ENCODE results near the gene ACOD1.
"Not testable (repeated sequence)": the region's sequence is repeated elsewhere in the genome, so short reads cannot be mapped to it uniquely, and the experiment has no call there.

ACOD1 gene

GRCh38 chr13:76948149-76948548 is at the start of gene ACOD1:
ACOD1 (plus strand) TSS chr13:76948511; CDS start chr13:76948559, 48 bp downstream.
- no peak for DNase-seq (ENCODE audit: low spot score)

- DNase-seq (ENCODE audit: low spot score), result not testable (repeated sequence)
Measured at GRCh38 chr13:76899066-76899465, 49.2 kb upstream of the ACOD1 start.

- DNase-seq (ENCODE audit: low spot score), result peak; percentile 82
Measured at GRCh38 chr13:76903544-76904162, 44.7 kb upstream of the ACOD1 start.

GRCh38 chr13:76904507-76904906 is 43.8 kb upstream of the ACOD1 start:
- no peak for DNase-seq (ENCODE audit: low spot score)

GRCh38 chr13:76912476-76912875 is 35.8 kb upstream of the ACOD1 start:
- no peak for DNase-seq (ENCODE audit: low spot score)

- DNase-seq (ENCODE audit: low spot score), result no peak
Measured at GRCh38 chr13:76913898-76914297, 34.4 kb upstream of the ACOD1 start.

- DNase-seq (ENCODE audit: low spot score), result no peak
Measured at GRCh38 chr13:76917095-76917494, 31.2 kb upstream of the ACOD1 start.

- not testable (repeated sequence) for DNase-seq (ENCODE audit: low spot score)
Measured at GRCh38 chr13:76917755-76918481, 30.4 kb upstream of the ACOD1 start.

GRCh38 chr13:76921516-76921915 is 26.8 kb upstream of the ACOD1 start:
- no peak for DNase-seq (ENCODE audit: low spot score)

- DNase-seq (ENCODE audit: low spot score), result no peak
Measured at GRCh38 chr13:76925115-76925514, 23.2 kb upstream of the ACOD1 start.

- DNase-seq (ENCODE audit: low spot score), result no peak
Measured at GRCh38 chr13:76927955-76928354, 20.4 kb upstream of the ACOD1 start.

- no peak for DNase-seq (ENCODE audit: low spot score)
Measured at GRCh38 chr13:76928456-76928855, 19.9 kb upstream of the ACOD1 start.

GRCh38 chr13:76929320-76929719 is 19.0 kb upstream of the ACOD1 start:
- DNase-seq (ENCODE audit: low spot score), result no peak

GRCh38 chr13:76929851-76930374 is 18.4 kb upstream of the ACOD1 start:
- no peak for DNase-seq (ENCODE audit: low spot score)

GRCh38 chr13:76932076-76932475 is 16.2 kb upstream of the ACOD1 start:
- DNase-seq (ENCODE audit: low spot score), result no peak

- DNase-seq (ENCODE audit: low spot score), result peak; percentile 32
Measured at GRCh38 chr13:76934671-76935070, 13.6 kb upstream of the ACOD1 start.

- DNase-seq (ENCODE audit: low spot score), result no peak
Measured at GRCh38 chr13:76936763-76937162, 11.5 kb upstream of the ACOD1 start.

- no peak for DNase-seq (ENCODE audit: low spot score)
Measured at GRCh38 chr13:76937281-76937820, 11.0 kb upstream of the ACOD1 start.

GRCh38 chr13:76939215-76939614 is 9.1 kb upstream of the ACOD1 start:
- DNase-seq (ENCODE audit: low spot score), result no peak

GRCh38 chr13:76942363-76942762 is 5.9 kb upstream of the ACOD1 start:
- no peak for DNase-seq (ENCODE audit: low spot score)

GRCh38 chr13:76943646-76944045 is 4.7 kb upstream of the ACOD1 start:
- DNase-seq (ENCODE audit: low spot score), result no peak

GRCh38 chr13:76944456-76944855 is 3.9 kb upstream of the ACOD1 start:
- DNase-seq (ENCODE audit: low spot score), result no peak

GRCh38 chr13:76950101-76950500 is 1.8 kb downstream of the ACOD1 start:
- DNase-seq (ENCODE audit: low spot score), result no peak

Data from cerebellar cortex (tissue), 1 donor.